ENCODE measurements around the gene DDX42.

The DDX42 gene

DNA sequence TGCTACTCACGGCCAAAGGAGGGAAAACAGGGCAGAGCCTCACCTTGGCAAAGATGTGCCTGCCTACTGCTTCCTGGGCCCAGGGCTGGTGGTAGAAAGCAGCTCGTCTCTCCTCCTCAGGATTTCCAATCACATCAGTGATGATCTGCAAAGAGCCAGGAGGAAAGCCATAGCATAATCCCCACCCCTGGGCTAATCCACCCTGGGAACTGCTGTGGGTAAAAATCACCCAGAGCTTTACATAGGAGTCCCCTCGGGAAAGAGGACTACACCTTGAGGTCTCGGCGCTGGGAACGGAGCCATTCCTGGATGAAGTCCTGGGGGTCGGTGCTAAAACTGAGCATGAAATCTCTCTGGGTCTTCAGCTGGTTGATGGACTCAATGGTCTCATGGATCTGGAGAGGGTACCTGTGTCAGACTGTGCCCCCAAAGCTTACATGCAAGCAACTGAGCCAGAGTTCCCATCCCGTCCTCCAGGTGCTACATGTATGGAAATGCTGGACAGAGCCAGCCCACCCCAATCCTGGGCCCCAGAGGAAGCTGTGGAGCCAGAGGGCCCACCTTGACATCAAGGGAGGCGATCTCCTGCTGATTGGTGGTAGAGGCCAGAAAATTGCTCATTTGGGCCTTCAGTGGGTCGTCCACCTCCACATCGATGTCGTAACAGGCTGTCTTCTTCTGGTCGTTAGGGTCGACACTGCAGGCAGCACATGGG, 59.2 kb downstream of the DDX42 start:
- Histone ChIP-seq H2AFZ (ENCODE audit: low read depth) (no peak overlapping the region), H3K36me3 (ENCODE audit: insufficient read depth) (peaks cover 30% of the 10 kb centered on the region; the same call in 1 of the 2 replicates), H3K4me3 (IDR thresholded peaks at IDR 0.05; ENCODE audit: insufficient read depth, low read depth, low read length) (no peak overlapping the region), H3K9ac (no peak overlapping the region), H4K20me1 (ENCODE audit: insufficient read depth) (no peaks in the 10 kb centered on the region), H3K4me2 (no peak overlapping the region), H3K79me2 (ENCODE audit: insufficient read depth, low read depth) (peaks cover 41% of the 10 kb centered on the region), H3K4me1 (ENCODE audit: low read depth, poor library complexity, severe bottlenecking) (peaks cover 16% of the 10 kb centered on the region), H3K27ac (no peak overlapping the region), H3K27me3 (ENCODE audit: insufficient read depth, low read depth) (no peaks in the 10 kb centered on the region)
- no peak for TF ChIP-seq CTCF (conservative IDR thresholded peaks at IDR 0.05; ENCODE audit: low read depth, low read length)

- no peaks in the 10 kb centered on the region for H3K27me3 ChIP-seq (ENCODE audit: insufficient read depth, low read depth)
- H3K4me3 ChIP-seq (IDR thresholded peaks at IDR 0.05; ENCODE audit: insufficient read depth, low read depth, low read length), result no peak overlapping the region
- peaks cover 12% of the 10 kb centered on the region for H3K4me1 ChIP-seq (ENCODE audit: low read depth, poor library complexity, severe bottlenecking)
- no peaks in the 10 kb centered on the region for H4K20me1 ChIP-seq (ENCODE audit: insufficient read depth)
- H2AFZ ChIP-seq (ENCODE audit: low read depth), result no peak overlapping the region
- TF ChIP-seq CTCF (conservative IDR thresholded peaks at IDR 0.05; ENCODE audit: low read depth, low read length), result no peak
- H3K9ac ChIP-seq, result no peak overlapping the region
- peaks cover 29% of the 10 kb centered on the region; the same call in 1 of the 2 replicates for H3K36me3 ChIP-seq (ENCODE audit: insufficient read depth)
- peaks cover 41% of the 10 kb centered on the region for H3K79me2 ChIP-seq (ENCODE audit: insufficient read depth, low read depth)
- no peak overlapping the region for H3K4me2 ChIP-seq
- no peak overlapping the region for H3K27ac ChIP-seq
These were observed 59.9 kb downstream of the DDX42 start for GRCh38 chr17:63833741-63834373.

DNA sequence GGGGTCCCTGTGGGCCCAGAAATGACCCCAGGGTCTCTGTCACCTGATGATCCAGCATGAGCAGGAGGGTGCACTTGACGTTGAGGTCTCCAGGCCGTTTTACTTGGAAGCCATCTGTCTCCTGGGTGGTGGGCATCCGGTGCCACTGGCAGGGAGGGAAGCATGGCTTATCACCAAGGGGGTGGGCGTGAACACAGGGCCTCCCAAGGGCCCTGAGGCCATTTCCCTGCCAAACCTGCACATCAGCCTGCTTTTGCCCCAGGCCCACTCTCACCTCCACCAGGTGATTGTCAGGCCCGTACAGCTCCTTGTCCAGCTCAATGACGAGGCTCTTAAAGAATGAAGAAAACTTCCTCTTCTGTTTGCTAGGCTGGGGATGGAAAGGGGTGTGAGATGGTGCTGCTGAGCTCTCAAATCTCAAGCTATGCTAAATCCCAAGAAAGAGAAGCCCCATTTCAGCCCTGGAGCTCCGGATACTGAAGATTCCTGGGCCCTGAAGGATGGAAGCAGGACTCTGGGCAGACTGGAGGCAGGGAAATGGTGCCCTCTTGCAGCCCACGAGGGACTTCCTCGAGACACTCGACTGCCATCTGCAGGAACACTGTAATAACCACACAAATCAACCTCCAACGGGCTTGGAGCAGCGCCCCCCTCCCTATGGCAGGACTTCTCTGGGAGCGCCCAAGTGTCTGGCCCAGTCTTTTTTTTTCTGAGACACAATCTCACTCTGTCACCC, 60.6 kb downstream of the DDX42 start:
- H3K36me3 ChIP-seq (ENCODE audit: insufficient read depth), result peaks cover 22% of the 10 kb centered on the region; the same call in 1 of the 2 replicates
- H3K79me2 ChIP-seq (ENCODE audit: insufficient read depth, low read depth), result peaks cover 41% of the 10 kb centered on the region
- no peak overlapping the region for H3K27ac ChIP-seq
- H3K9ac ChIP-seq, result no peak overlapping the region
- no peaks in the 10 kb centered on the region for H4K20me1 ChIP-seq (ENCODE audit: insufficient read depth)
- no peak overlapping the region for H3K4me3 ChIP-seq (IDR thresholded peaks at IDR 0.05; ENCODE audit: insufficient read depth, low read depth, low read length)
- no peak overlapping the region for H2AFZ ChIP-seq (ENCODE audit: low read depth)
- TF ChIP-seq CTCF (conservative IDR thresholded peaks at IDR 0.05; ENCODE audit: low read depth, low read length), result peak; percentile 51
- no peaks in the 10 kb centered on the region for H3K27me3 ChIP-seq (ENCODE audit: insufficient read depth, low read depth)
- peaks cover 12% of the 10 kb centered on the region for H3K4me1 ChIP-seq (ENCODE audit: low read depth, poor library complexity, severe bottlenecking)
- no peak overlapping the region for H3K4me2 ChIP-seq

DNA sequence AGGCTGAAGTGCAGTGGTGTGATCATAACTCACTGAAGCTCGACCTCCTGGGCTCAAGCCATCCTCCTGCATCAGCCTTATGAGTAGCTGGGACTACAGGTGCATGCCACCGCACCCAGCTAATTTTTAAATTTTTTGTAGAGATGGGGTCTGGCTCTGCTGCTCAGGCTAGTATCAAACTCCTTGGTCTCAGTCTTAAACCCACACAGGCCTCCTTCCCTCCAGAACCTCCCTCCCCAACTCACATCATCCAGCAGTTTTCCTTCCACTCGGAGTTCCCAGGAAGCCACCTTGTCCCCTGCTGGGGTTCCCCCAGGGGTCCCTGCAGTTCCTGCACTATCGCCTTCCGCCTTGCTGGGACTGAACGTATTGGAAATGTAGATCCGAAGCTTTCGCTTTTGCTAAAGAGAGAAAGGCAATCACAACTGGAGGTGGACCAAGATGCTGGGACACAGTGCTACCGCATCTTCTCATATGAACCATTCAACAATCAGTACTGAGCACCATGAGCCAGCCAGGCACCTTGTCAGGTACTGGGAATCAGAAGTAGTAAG, 61.3 kb downstream of the DDX42 start:
- peaks cover 16% of the 10 kb centered on the region for H3K4me1 ChIP-seq (ENCODE audit: low read depth, poor library complexity, severe bottlenecking)
- peaks cover 41% of the 10 kb centered on the region for H3K79me2 ChIP-seq (ENCODE audit: insufficient read depth, low read depth)
- H3K4me3 ChIP-seq (IDR thresholded peaks at IDR 0.05; ENCODE audit: insufficient read depth, low read depth, low read length), result no peak overlapping the region
- no peak overlapping the region for H2AFZ ChIP-seq (ENCODE audit: low read depth)
- H3K4me2 ChIP-seq, result no peak overlapping the region
- peaks cover 19% of the 10 kb centered on the region; the same call in 1 of the 2 replicates for H3K36me3 ChIP-seq (ENCODE audit: insufficient read depth)
- no peaks in the 10 kb centered on the region for H4K20me1 ChIP-seq (ENCODE audit: insufficient read depth)
- no peak for TF ChIP-seq CTCF (conservative IDR thresholded peaks at IDR 0.05; ENCODE audit: low read depth, low read length)
- no peaks in the 10 kb centered on the region for H3K27me3 ChIP-seq (ENCODE audit: insufficient read depth, low read depth)
- H3K27ac ChIP-seq, result no peak overlapping the region
- H3K9ac ChIP-seq, result no peak overlapping the region
